C4-2B (cell line): ENCODE measurements around the gene INHBB.
A peak's percentile ranks its signal among the peaks of the same experiment; 100 is the strongest.

Experiments used
- H3K27ac ChIP-seq: fragments of 450-650 bp; 2 replicates; pipeline ENCODE4 v1.5.1; 2017
- ZFX ChIP-seq: fragments of 450-650 bp; IDR thresholded peaks from 2 replicates; pipeline ENCODE4 v1.6.1; 2017
- TF ChIP-seq, protein P1 (sequence below): fragments of 450-650 bp; conservative IDR thresholded peaks from 2 replicates; pipeline ENCODE4 v1.5.1; 2017; ENCODE audit warnings: mild to moderate bottlenecking

The INHBB gene

DNA sequence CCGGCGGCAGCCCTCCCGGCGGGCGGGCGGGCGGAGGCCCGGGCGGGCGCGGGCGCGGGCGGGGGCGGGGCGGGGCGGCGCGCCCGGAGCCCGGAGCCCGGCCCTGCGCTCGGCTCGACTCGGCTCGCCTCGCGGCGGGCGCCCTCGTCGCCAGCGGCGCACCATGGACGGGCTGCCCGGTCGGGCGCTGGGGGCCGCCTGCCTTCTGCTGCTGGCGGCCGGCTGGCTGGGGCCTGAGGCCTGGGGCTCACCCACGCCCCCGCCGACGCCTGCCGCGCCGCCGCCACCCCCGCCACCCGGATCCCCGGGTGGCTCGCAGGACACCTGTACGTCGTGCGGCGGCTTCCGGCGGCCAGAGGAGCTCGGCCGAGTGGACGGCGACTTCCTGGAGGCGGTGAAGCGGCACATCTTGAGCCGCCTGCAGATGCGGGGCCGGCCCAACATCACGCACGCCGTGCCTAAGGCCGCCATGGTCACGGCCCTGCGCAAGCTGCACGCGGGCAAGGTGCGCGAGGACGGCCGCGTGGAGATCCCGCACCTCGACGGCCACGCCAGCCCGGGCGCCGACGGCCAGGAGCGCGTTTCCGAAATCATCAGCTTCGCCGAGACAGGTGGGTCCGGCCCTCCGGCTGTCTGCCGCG, at the start of gene INHBB:
Gene INHBB (plus strand): TSS at position 111 of the 641 bp plus-strand sequence. CDS start 53 bp downstream, at position 164.
- TF ChIP-seq ZFX: no peak
- TF ChIP-seq, protein P1, sequence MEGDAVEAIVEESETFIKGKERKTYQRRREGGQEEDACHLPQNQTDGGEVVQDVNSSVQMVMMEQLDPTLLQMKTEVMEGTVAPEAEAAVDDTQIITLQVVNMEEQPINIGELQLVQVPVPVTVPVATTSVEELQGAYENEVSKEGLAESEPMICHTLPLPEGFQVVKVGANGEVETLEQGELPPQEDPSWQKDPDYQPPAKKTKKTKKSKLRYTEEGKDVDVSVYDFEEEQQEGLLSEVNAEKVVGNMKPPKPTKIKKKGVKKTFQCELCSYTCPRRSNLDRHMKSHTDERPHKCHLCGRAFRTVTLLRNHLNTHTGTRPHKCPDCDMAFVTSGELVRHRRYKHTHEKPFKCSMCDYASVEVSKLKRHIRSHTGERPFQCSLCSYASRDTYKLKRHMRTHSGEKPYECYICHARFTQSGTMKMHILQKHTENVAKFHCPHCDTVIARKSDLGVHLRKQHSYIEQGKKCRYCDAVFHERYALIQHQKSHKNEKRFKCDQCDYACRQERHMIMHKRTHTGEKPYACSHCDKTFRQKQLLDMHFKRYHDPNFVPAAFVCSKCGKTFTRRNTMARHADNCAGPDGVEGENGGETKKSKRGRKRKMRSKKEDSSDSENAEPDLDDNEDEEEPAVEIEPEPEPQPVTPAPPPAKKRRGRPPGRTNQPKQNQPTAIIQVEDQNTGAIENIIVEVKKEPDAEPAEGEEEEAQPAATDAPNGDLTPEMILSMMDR: no peak
- peak within 1 kb of the TSS; percentile 78 for H3K27ac ChIP-seq

DNA sequence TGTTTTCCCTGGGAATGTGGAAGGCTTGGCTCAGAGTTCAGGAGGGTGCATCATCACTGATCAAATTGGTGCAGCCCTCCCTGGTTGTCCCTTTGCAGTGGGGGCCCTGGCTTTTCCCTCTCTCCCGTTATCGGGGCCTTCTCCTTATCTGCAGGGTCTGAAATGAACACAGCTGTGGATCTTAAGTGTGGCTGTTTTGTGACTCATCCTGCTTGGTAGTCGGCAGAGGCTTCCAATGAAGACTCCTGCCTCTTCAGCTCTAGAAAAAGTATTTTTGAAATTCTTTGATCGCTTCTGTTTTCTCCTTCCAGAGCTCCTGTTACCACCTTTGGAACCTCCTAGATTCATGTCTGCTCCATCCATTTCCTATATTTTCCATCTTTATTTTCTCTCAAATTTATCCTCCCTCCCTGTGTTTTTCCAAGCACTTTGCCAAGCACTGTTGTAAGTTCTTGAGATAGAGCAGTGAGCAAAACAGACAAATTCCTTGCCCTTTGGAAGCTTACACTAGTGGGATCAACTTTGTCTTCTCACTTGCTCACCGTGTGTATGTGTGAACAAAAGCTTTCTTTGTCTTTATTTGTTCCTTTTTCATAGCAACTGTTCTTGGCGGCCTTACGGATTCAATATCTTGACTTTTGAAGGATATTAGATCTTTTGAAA, 47.6 kb upstream of the INHBB start:
- TF ChIP-seq ZFX: no peak
- TF ChIP-seq, protein P1: no peak
- no peak overlapping the region for H3K27ac ChIP-seq

DNA sequence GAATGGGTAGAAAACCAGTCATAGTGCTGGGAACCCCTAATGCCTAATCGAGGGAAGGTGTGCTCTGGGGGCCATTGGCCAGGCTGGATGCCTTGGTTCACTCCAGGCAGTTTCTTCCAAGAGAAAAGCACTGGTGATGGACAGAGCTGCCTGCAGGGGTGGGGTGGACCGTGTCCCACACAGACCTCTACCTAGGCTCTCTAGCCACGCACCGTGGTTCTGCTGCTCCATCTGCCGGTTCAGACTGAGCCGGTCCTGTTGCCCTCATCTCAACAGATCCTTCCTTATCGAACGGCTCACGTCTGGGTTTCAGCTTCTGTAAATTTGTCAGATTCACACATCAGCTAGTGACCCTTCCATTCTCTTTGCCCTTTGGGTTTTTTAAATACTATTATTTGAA, 46.9 kb upstream of the INHBB start:
- no peak overlapping the region for H3K27ac ChIP-seq
- TF ChIP-seq ZFX: no peak
- TF ChIP-seq, protein P1: no peak

DNA sequence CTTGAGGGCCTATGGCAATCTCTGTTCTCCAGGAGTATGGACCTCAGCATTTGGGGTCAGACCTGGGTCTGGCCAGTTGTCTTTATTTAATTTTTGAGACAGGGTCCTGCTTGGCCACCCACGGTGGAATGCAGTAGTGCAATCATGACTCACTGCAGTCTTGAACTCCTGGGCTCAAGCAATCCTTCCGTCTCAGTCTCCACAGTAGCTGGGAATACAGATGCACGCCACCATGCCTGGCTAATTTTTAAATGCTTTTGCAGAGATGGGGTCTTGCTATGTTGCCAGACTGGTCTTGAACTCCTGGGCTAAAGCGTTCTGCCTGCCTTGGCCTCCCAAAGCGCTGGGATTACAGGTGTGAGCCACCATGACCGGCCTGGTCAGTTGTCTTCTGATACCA, 46.4 kb upstream of the INHBB start:
- H3K27ac ChIP-seq: no peak overlapping the region

DNA sequence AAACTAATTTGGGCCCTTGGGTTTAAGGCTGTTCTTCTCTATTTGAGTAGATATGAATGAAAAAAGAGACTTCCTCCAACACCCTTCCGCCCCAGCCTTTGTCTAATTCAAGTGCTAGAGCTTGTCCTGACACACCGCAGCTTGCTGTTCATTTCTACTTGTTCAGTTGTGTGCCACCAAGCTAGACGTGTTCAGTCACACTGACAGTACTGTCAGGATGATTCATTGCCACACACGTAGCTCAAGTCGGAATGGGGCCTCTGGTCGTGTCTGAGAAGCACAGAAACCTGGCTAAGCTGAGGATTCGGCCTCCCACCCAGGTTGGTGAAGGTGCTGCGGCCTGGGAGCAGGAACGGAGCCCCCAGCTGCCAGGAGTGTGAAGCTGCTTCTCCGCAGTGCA, 45.6 kb upstream of the INHBB start:
- TF ChIP-seq ZFX: no peak
- TF ChIP-seq, protein P1: no peak
- no peak overlapping the region for H3K27ac ChIP-seq

More for the DNA sequence above, 46.4 kb upstream of the INHBB start:
- no peak for TF ChIP-seq ZFX
- TF ChIP-seq, protein P1: no peak

DNA sequence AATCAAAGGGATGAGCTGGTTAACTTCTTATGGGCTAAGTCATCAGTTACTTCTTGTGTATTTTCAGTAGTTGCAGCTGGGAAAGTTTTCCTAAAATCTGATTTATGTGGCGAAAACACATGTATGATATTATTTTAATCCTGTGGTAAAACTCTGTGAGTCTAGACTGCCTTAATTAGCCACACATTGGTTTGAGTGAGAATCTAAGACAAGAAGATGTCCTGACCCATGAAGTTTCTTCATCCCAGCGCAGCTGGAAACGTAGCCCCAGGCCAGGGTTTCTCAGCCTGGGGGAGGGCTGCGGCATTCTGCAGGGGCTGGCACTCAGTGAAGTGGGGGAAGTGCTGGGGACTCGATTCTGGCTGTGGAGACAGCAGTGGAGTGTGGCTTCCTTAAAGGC, 44.7 kb upstream of the INHBB start:
- H3K27ac ChIP-seq: no peak overlapping the region
- TF ChIP-seq ZFX: no peak
- TF ChIP-seq, protein P1: no peak

DNA sequence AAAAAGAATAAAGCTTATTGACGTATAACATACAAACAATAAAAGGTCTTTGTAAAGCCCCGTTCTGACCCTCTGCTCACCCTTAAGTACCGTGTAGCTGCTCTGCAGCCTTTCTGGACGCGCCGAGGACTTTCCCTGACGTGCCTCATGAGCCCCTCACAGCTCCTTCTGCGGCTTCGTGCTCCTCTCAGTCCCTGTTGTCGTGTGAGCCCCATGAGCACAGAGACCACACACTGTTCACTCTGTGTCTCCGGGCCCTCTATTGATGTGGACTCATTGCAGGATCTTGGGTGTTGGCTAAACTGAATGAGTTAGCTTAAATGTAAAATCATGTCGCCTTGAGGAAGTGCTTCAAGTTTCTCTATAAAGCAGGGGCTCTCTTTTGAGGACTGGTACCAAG, 43.6 kb upstream of the INHBB start:
- no peak for TF ChIP-seq ZFX
- TF ChIP-seq, protein P1: no peak
- no peak overlapping the region for H3K27ac ChIP-seq
